HL-60/S4 treated with phorbol 12-myristate 13-acetate at 8.2 ng/mL for 4 days and 3 days (cell line): ENCODE measurements around the gene DEFB124.
"Not testable (repeated sequence)": the region's sequence is repeated elsewhere in the genome, so short reads cannot be mapped to it uniquely, and the experiment has no call there.

Source experiments
- in situ Hi-C: fragments of 300-500 bp; cut with MboI; formaldehyde crosslinking; loops from 2 replicates; pipeline ENCODE4 v1.15.0; 2022; ENCODE audit warnings: low sequenced_read_pairs

DEFB124 gene

GRCh38 chr20:31426891-31427551 lies 47.9 kb downstream of the DEFB124 start:
- in situ Hi-C loops = not testable (repeated sequence)

- in situ Hi-C loops = no loop called here
Observed at GRCh38 chr20:31425797-31426196, 49.1 kb downstream of the DEFB124 start.

GRCh38 chr20:31418307-31418706 lies 56.6 kb downstream of the DEFB124 start:
- in situ Hi-C loops = no loop called here

GRCh38 chr20:31415653-31416052 lies 59.3 kb downstream of the DEFB124 start:
- in situ Hi-C loops = no loop called here
